ENCODE measurements around the gene TRRAP. TPM values are rescaled to one million over a fixed set of nuclear protein-coding genes. Genes with fewer than 3 reads are reported as not detected.

Gene TRRAP
- total RNA-seq, 1 experiment from 2014 or later = 55.8 TPM

- no peaks in the 10 kb centered on the region for H3K27me3 ChIP-seq (ENCODE audit: insufficient read depth, low read depth)
- POLR2A ChIA-PET (ENCODE audit: unreplicated experiment) = no interaction called here
- H4K20me1 ChIP-seq (ENCODE audit: insufficient read depth) = no peaks in the 10 kb centered on the region
- CTCF ChIA-PET = no interaction called here
- no peak overlapping the region for H3K4me2 ChIP-seq
- H3F3A ChIP-seq (ENCODE audit: insufficient read depth, low read depth) = no peaks in the 10 kb centered on the region
- BruUV-seq (replicated peaks) = no TSS peak
- no peaks in the 10 kb centered on the region for H3K9me2 ChIP-seq (ENCODE audit: insufficient read depth)
- intact Hi-C loops (cut with micrococcal nuclease; ENCODE audit: unreplicated experiment) = no loop called here
- no peak overlapping the region for H3K27ac ChIP-seq
- H3K36me3 ChIP-seq (ENCODE audit: low read depth) = peaks cover 29% of the 10 kb centered on the region; the same call in 1 of the 2 replicates
- no peak overlapping the region for H3K4me3 ChIP-seq
- H3K4me1 ChIP-seq (replicated peaks; ENCODE audit: insufficient read depth) = no peaks in the 10 kb centered on the region
- no peak overlapping the region for H2AFZ ChIP-seq
- TF ChIP-seq CTCF (conservative IDR thresholded peaks at IDR 0.05) = no peak
- TF ChIP-seq EZH2 (IDR thresholded peaks at IDR 0.05; ENCODE audit: low read depth) = no peak
- H3K79me2 ChIP-seq (ENCODE audit: low read depth) = no peaks in the 10 kb centered on the region
- DNase-seq = no peak
- H3K9me3 ChIP-seq (ENCODE audit: insufficient read depth, low read depth) = no peaks in the 10 kb centered on the region
Observed at GRCh38 chr7:98917331-98917730, 39.0 kb downstream of the TRRAP start.

- Histone ChIP-seq H3K4me3 (no peak overlapping the region), H3K36me3 (ENCODE audit: low read depth) (peaks cover 36% of the 10 kb centered on the region), H2AFZ (no peak overlapping the region), H4K20me1 (ENCODE audit: insufficient read depth) (no peaks in the 10 kb centered on the region), H3F3A (ENCODE audit: insufficient read depth, low read depth) (0 out of 2 replicates have a peak, but pooled peaks cover 3% of the 10 kb centered on the region), H3K79me2 (ENCODE audit: low read depth) (no peaks in the 10 kb centered on the region), H3K9me3 (ENCODE audit: insufficient read depth, low read depth) (no peaks in the 10 kb centered on the region), H3K27me3 (ENCODE audit: insufficient read depth, low read depth) (no peaks in the 10 kb centered on the region), H3K4me1 (replicated peaks; ENCODE audit: insufficient read depth) (no peaks in the 10 kb centered on the region), H3K4me2 (no peak overlapping the region), H3K9me2 (ENCODE audit: insufficient read depth) (no peaks in the 10 kb centered on the region), H3K27ac (no peak overlapping the region)
- intact Hi-C loops (cut with micrococcal nuclease; ENCODE audit: unreplicated experiment) = no loop called here
- TF ChIP-seq CTCF (conservative IDR thresholded peaks at IDR 0.05) (no peak), EZH2 (IDR thresholded peaks at IDR 0.05; ENCODE audit: low read depth) (no peak)
- DNase-seq = no peak
- BruUV-seq (replicated peaks) = no TSS peak
- CTCF ChIA-PET = no interaction called here
- POLR2A ChIA-PET (ENCODE audit: unreplicated experiment) = no interaction called here
Observed at GRCh38 chr7:98921608-98922372, 43.5 kb downstream of the TRRAP start.

GRCh38 chr7:98922392-98923187, 44.3 kb downstream of the TRRAP start:
- Histone ChIP-seq H3K4me2 (no peak overlapping the region), H4K20me1 (ENCODE audit: insufficient read depth) (no peaks in the 10 kb centered on the region), H3K79me2 (ENCODE audit: low read depth) (no peaks in the 10 kb centered on the region), H3K9me3 (ENCODE audit: insufficient read depth, low read depth) (no peaks in the 10 kb centered on the region), H3K4me1 (replicated peaks; ENCODE audit: insufficient read depth) (no peaks in the 10 kb centered on the region), H3K27me3 (ENCODE audit: insufficient read depth, low read depth) (no peaks in the 10 kb centered on the region), H3K4me3 (no peak overlapping the region), H3K9me2 (ENCODE audit: insufficient read depth) (no peaks in the 10 kb centered on the region), H3F3A (ENCODE audit: insufficient read depth, low read depth) (0 out of 2 replicates have a peak, but pooled peaks cover 3% of the 10 kb centered on the region), H2AFZ (no peak overlapping the region), H3K27ac (no peak overlapping the region), H3K36me3 (ENCODE audit: low read depth) (peaks cover 36% of the 10 kb centered on the region)
- ChIA-PET POLR2A (ENCODE audit: unreplicated experiment) (no interaction called here), CTCF (no interaction called here)
- DNase-seq = no peak
- TF ChIP-seq EZH2 (IDR thresholded peaks at IDR 0.05; ENCODE audit: low read depth) = no peak
- TF ChIP-seq CTCF (conservative IDR thresholded peaks at IDR 0.05) = no peak
- BruUV-seq (replicated peaks) = no TSS peak
- intact Hi-C loops (cut with micrococcal nuclease; ENCODE audit: unreplicated experiment) = no loop called here
